ENCODE data around the gene DISP3. TPM values are rescaled to one million over a fixed set of nuclear protein-coding genes. Genes with fewer than 3 reads are reported as not detected.

Gene DISP3
- total RNA-seq, 1 experiment from 2014 or later: 2.3 TPM

- no TSS peak for BruUV-seq (replicated peaks)
- no peaks in the 10 kb centered on the region for H3K79me2 ChIP-seq (ENCODE audit: insufficient read depth, low read length)
- H2AFZ ChIP-seq (ENCODE audit: low read depth, low read length, poor library complexity, severe bottlenecking): no peak overlapping the region
- DNase-seq (ENCODE audit: low read depth, low spot score): no peak
- CTCF ChIA-PET: no interaction called here
- H3K36me3 ChIP-seq (ENCODE audit: control insufficient read depth in 1 of 2, insufficient read depth in 2 of 2, low read length in 2 of 2): no peaks in the 10 kb centered on the region
- no peaks in the 10 kb centered on the region for H3K4me1 ChIP-seq (ENCODE audit: control insufficient read depth in 1 of 2, insufficient read depth in 2 of 2, low read length in 2 of 2)
- TF ChIP-seq CBX3 (IDR thresholded peaks at IDR 0.05; ENCODE audit: low read depth) (no peak), SRF (IDR thresholded peaks at IDR 0.05; ENCODE audit: low read depth) (no peak), ATF3 (IDR thresholded peaks at IDR 0.05) (no peak), EGR1 (IDR thresholded peaks at IDR 0.05; ENCODE audit: low read depth) (no peak), FOSL1 (IDR thresholded peaks at IDR 0.05; ENCODE audit: low read depth) (no peak), RAD21 (IDR thresholded peaks at IDR 0.05; ENCODE audit: low read depth) (no peak), REST (IDR thresholded peaks at IDR 0.05; ENCODE audit: low read depth) (no peak), TCF7L2 (IDR thresholded peaks at IDR 0.05; ENCODE audit: borderline replicate concordance, extremely low read depth, insufficient read depth, insufficient read length) (no peak), CTCF (IDR thresholded peaks at IDR 0.05 in 2 of 3, conservative IDR thresholded peaks at IDR 0.05 in 1 of 3; ENCODE audit: borderline replicate concordance in 1 of 3, insufficient read depth in 1 of 3, low read depth in 2 of 3, low read length in 2 of 3) (no peak), JUND (IDR thresholded peaks at IDR 0.05) (no peak), ZFX (IDR thresholded peaks at IDR 0.05) (no peak), SP1 (IDR thresholded peaks at IDR 0.05; ENCODE audit: low read depth) (no peak), YY1 (IDR thresholded peaks at IDR 0.05; ENCODE audit: extremely low read depth, insufficient replicate concordance, low read depth, low read length) (no peak), SIN3A (IDR thresholded peaks at IDR 0.05; ENCODE audit: low read depth) (no peak), POLR2AphosphoS5 (IDR thresholded peaks at IDR 0.05; ENCODE audit: low read depth, low read length) (no peak), ELF1 (IDR thresholded peaks at IDR 0.05; ENCODE audit: borderline replicate concordance, low read depth) (no peak), EZH2 (IDR thresholded peaks at IDR 0.05) (no peak), POLR2A (IDR thresholded peaks at IDR 0.05; ENCODE audit: borderline replicate concordance, extremely low read depth, insufficient read depth, insufficient read length) (no peak), EZH2phosphoT487 (IDR thresholded peaks at IDR 0.05; ENCODE audit: borderline replicate concordance) (no peak)
- no peak overlapping the region for H3K4me3 ChIP-seq (replicated peaks in 1 of 2; ENCODE audit: low read depth in 1 of 2, low read length in 2 of 2)
- H3K27ac ChIP-seq (ENCODE audit: low read depth, low read length): no peak overlapping the region
- H3K9me2 ChIP-seq (ENCODE audit: insufficient read depth): no peaks in the 10 kb centered on the region
- no peaks in the 10 kb centered on the region for H3K9me3 ChIP-seq (ENCODE audit: control insufficient read depth in 1 of 2, insufficient read depth in 1 of 2, low read depth in 1 of 2, low read length in 2 of 2)
- RAD21 ChIA-PET (ENCODE audit: low non-redundant PET in 1 of 2, low total read pairs in 2 of 2, uncharacterized antibody in 2 of 2, unreplicated experiment in 2 of 2): no interaction called here
- H4K20me1 ChIP-seq (ENCODE audit: insufficient read depth): no peaks in the 10 kb centered on the region
- ATAC-seq: no peak
- intact Hi-C loops (cut with micrococcal nuclease): no loop called here
- H3K27me3 ChIP-seq (ENCODE audit: insufficient read depth, low read length): peaks cover 39% of the 10 kb centered on the region
- H3K4me2 ChIP-seq (ENCODE audit: low read length): no peak overlapping the region
- no peak overlapping the region for H3K9ac ChIP-seq (ENCODE audit: low read length)
- POLR2A ChIA-PET: no interaction called here
These were observed 61.8 kb downstream of the DISP3 start for GRCh38 chr1:11540773-11541160.

Measured in HCT116 (cell line).